ENCODE results near the gene SPC24. TPM values are rescaled to one million over a fixed set of nuclear protein-coding genes. Genes with fewer than 3 reads are reported as not detected.
"Not testable (repeated sequence)": the region's sequence is repeated elsewhere in the genome, so short reads cannot be mapped to it uniquely, and the experiment has no call there.

SPC24 gene
- polyA plus RNA-seq, 1 donor: 25.5 TPM

GRCh38 chr19:11192957-11193939, 37.7 kb upstream of the SPC24 start:
- DNase-seq: no peak

- DNase-seq: no peak
These were observed 36.4 kb upstream of the SPC24 start for GRCh38 chr19:11191934-11192333.

- no peak for DNase-seq
These were observed 35.7 kb upstream of the SPC24 start for GRCh38 chr19:11191273-11191755.

GRCh38 chr19:11190501-11190900, 34.9 kb upstream of the SPC24 start:
- DNase-seq: no peak

GRCh38 chr19:11187441-11187840, 31.9 kb upstream of the SPC24 start:
- no peak for DNase-seq

- DNase-seq: no peak
These were observed 27.4 kb upstream of the SPC24 start for GRCh38 chr19:11182994-11183393.

GRCh38 chr19:11181488-11181887, 25.9 kb upstream of the SPC24 start:
- DNase-seq: no peak

- DNase-seq: not testable (repeated sequence)
These were observed 25.4 kb upstream of the SPC24 start for GRCh38 chr19:11180975-11181374.

- DNase-seq: no peak
These were observed 24.8 kb upstream of the SPC24 start for GRCh38 chr19:11180346-11180745.

- no peak for DNase-seq
These were observed 24.2 kb upstream of the SPC24 start for GRCh38 chr19:11179716-11180297.

- DNase-seq: not testable (repeated sequence)
These were observed 23.5 kb upstream of the SPC24 start for GRCh38 chr19:11179145-11179465.

- no peak for DNase-seq
These were observed 22.0 kb upstream of the SPC24 start for GRCh38 chr19:11177592-11177991.

GRCh38 chr19:11176466-11177193, 21.0 kb upstream of the SPC24 start:
- DNase-seq: no peak

GRCh38 chr19:11175920-11176319, 20.3 kb upstream of the SPC24 start:
- no peak for DNase-seq

- no peak for DNase-seq
These were observed 18.8 kb upstream of the SPC24 start for GRCh38 chr19:11174336-11174735.

- no peak for DNase-seq
These were observed 18.1 kb upstream of the SPC24 start for GRCh38 chr19:11173516-11174155.

- DNase-seq: no peak
These were observed 17.0 kb upstream of the SPC24 start for GRCh38 chr19:11172576-11172975.

GRCh38 chr19:11171144-11171543, 15.6 kb upstream of the SPC24 start:
- DNase-seq: no peak

GRCh38 chr19:11169896-11170678, 14.5 kb upstream of the SPC24 start:
- DNase-seq: no peak

GRCh38 chr19:11168568-11168967, 13.0 kb upstream of the SPC24 start:
- no peak for DNase-seq
